ENCODE measurements around the gene SRM.

- no peak for TF ChIP-seq TEF (CRISPR knock-in tag; IDR thresholded peaks at IDR 0.05)
- no peak for TF ChIP-seq PAF1 (CRISPR knock-in tag; IDR thresholded peaks at IDR 0.05)
Observed at GRCh38 chr1:11051781-11052511, 7.9 kb downstream of the SRM start.
